HG03378 (cell line): Measurements from ENCODE around the gene SH3GLB2.
A peak's percentile ranks its signal among the peaks of the same experiment; 100 is the strongest.

Experiments
- ATAC-seq: cut with Tn5 transposase; IDR thresholded peaks from one replicate; pipeline ENCODE4 v1.9.1; 2021; ENCODE audit warnings: mild to moderate bottlenecking, moderate library complexity; ENCODE audit not compliant: unreplicated experiment

The SH3GLB2 gene

GRCh38 chr9:129028192-129028966 is at the start of gene SH3GLB2:
TSS of gene SH3GLB2 (minus strand) at chr9:129028331. CDS start at chr9:129028154, 177 bp downstream.
- ATAC-seq, result peak; percentile 39

DNA sequence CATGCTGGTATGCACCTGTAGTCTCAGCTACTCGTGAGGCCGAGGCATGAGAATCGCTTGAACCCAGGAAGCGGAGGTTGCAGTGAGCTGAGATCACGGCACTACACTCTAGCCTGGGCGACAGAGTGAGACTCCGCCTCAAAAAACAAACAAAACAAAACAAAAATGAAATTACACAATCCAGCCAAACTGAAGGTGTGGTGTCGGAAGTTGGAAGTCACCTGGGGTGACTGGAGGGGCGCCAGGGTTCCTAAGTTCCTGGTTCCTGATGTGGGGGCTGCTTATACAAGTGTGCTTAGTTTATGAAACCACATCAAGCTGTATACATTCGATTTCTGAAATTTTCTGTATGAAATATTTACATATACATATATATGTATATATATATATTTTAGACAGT is 49.1 kb upstream of the SH3GLB2 start:
- ATAC-seq, result no peak

DNA sequence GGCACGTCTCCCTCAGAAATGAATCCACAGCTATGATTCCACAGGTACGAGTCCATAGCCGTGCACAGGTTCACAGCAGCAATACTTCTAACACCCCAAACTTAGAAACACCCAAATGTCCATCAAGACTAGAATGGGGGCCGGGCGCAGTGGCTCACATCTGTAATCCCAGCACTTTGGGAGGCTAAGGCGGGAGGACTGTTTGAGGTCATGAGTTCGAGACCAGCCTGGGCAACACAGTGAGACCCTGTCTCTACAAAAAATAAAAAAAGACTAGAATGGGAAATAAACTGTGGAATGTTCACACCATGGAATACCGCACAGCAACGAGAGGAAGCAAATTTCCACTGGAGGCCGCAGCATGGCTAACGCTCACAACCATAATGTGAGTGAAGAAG is 48.5 kb upstream of the SH3GLB2 start:
- no peak for ATAC-seq

- no peak for ATAC-seq
Observed at GRCh38 chr9:129075996-129076639, 48.0 kb upstream of the SH3GLB2 start.

GRCh38 chr9:129074106-129074505 is 46.0 kb upstream of the SH3GLB2 start:
- ATAC-seq, result no peak

- ATAC-seq, result no peak
Observed at GRCh38 chr9:129073404-129073803, 45.3 kb upstream of the SH3GLB2 start.

DNA sequence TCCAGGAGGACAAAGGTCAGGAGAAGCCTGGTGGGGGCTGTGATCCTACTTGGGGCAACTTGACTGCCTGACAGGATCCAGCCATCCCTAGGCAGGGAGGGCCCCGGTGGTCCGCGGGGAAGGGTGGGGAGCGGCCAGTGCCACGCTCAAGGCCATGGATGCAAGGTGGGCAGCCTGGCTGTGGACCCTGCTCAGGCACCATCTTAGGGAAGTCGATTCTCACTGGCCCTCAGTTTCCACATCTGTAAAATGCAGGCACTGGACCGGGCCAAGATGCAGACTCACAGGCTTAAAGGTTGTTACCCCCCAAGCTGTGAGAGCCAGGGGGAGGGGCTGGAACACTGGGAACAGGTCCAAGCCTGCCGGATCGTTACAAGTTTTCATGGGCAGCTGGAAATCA is 44.0 kb upstream of the SH3GLB2 start:
- no peak for ATAC-seq

GRCh38 chr9:129071526-129072126 is 43.5 kb upstream of the SH3GLB2 start:
- no peak for ATAC-seq

GRCh38 chr9:129070696-129071525 is 42.8 kb upstream of the SH3GLB2 start:
- ATAC-seq, result no peak

DNA sequence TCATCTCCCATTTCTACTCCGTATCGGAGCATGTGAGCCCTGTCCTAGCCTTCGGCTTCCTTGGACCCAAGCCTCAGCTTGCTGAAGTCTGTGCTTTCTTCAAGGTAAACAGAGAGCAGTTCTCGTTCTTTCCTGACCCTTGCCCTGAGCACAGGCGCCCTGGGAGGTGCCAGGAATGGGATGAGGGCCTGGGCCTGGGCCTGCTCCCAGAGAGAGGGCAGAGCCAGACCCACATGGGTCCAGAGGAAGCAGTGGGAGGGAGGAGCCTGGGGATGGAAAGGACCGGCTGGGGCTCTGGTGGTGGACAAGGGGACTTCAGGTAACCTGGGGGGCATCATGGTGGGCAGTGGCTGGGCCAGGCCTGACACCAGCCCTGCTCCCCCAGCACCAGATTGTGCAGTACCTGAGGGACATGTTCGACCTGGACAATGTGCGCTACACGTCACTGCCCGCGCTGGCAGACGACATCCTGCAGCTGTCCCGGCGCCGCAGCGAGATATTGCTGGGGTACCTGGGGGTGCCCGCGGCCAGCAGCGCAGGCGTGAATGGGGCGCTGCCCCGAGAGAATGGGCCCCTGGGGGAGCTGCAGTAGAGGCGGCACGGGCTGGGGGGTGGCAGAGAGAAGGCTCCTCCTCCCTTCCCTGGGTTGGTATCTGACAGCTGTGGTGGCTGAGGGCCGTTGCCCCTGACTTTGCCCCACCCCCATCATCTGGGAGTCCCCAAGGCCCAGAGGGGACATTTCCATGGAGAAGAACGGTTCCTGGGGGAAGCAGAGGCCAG is 41.9 kb upstream of the SH3GLB2 start:
- ATAC-seq, result no peak

GRCh38 chr9:129068990-129069861 is 41.1 kb upstream of the SH3GLB2 start:
- ATAC-seq, result no peak

GRCh38 chr9:129068110-129068509 is 40.0 kb upstream of the SH3GLB2 start:
- no peak for ATAC-seq

DNA sequence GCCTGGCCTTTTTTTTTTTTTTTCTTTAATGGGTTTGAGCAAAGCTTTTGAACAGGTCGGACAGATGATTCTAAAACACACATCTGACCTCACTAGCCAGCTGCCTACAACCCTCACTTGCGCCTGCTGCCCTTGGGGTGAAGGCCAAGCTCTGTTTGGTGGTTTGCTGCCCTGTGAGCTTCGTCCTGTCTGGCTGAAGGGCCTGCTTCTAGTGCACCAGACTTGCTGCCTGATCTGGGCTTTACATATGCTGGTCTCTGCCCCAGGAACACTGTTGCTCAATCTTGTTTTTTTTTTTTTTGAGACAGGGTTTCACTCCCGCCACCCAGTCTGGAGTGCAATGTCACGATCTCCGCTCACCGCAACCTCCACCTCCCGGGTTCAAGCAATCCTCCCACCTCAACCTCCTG is 36.4 kb upstream of the SH3GLB2 start:
- no peak for ATAC-seq

DNA sequence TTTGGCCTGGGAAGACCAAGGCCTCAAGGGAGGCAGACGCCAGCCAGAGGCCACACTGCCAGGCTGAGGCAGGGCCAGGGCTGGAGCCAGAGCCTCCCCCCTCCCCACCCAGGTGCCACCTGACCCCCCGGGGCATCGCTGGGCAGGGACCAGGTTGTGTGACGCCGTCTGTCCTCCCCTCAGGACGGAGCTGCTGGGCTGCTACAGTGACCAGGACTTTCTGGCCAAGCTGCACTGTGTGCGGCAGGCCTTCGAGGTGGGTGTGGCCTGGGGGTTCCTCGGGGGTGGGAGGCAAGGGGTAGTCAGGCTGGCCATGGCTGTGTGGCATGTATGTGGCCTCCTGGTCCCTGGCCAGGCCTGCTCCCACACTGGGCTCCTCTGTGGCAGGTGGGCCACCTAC is 34.9 kb upstream of the SH3GLB2 start:
- no peak for ATAC-seq

- no peak for ATAC-seq
Observed at GRCh38 chr9:129060991-129061390, 32.9 kb upstream of the SH3GLB2 start.

DNA sequence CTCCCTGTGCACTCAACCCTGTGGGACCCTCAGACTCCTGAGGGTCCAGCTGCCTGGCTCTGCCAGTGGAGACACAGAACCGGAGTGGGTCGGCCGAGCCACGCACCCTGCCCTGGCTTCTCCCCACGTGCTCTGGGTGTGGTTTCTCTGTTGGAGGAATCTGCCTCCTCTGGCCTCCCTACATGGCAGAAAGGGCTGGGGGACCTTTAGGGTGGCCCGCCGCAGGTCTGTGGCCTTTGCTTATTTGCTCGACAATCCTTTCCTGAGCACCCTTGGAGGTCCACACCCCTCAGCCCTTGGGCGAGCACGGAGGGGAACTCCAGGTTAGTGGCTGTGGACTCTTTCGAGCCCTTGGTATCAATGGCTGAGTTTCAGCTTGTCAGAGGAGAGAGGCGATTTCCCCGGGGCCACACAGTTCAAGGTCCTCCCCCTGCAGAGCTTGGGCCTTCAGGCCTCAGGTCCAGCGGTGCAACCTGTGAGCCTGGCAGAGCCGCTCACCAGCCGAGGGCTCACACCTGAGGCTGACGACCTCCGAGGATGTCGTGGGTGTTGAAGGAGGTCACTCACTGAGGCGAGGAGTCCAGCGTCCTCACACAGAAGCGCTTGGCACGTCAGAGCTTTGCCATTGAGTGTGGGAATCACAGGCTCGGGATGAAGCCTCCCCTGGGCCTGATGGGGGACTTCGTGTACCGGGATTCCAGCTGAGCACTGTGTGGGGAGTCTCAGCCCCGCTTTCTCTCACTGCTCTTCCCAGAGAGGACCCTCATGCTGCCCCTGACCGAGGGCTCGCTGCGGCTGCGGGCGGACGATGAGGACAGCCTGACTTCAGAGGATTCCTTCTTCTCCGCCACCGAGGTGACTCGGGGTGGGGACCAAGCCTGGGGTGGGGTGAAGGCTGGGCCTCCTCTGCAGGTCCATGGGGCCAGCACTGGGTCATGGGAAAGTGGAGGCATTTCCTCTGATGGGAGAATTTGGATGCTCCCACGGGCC is 32.0 kb upstream of the SH3GLB2 start:
- no peak for ATAC-seq

GRCh38 chr9:129058965-129059795 is 31.0 kb upstream of the SH3GLB2 start:
- ATAC-seq, result no peak
